NCI-H1930 (cell line): ENCODE measurements around the gene PHYKPL.

Experiments used
- DNase-seq, 2 experiments: peaks; one replicate each; lab custom pipeline; 2025; lab: John Stamatoyannopoulos, UW

PHYKPL gene

DNA sequence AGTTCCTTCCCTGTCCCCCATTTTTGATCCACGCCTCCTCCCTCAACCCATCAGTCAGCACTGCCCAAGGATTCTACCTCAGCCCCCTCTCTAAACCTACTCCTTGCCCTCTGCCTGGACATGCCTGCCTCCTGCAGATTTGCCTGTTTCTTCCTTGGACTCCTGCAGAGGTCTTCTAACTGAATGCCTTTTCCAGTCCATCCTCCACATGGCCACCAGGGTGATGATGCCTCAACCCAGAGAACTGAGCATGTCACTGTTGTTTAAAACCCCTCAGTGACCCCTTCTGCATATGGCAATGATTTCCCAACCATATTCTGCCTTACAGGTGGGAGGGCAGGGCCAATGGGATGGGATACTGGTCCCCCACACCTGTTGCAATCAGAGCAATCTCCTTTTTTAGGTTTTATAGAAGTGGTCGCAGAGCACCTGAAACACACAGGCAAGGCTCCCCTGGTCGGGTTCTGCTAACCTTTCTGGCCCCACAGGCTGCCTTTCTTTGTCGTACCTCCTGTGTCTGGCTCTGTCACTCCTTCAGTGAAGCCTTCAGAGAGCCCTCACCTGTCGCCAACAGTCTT is 9.3 kb downstream of the PHYKPL start:
- DNase-seq, result no peak

DNA sequence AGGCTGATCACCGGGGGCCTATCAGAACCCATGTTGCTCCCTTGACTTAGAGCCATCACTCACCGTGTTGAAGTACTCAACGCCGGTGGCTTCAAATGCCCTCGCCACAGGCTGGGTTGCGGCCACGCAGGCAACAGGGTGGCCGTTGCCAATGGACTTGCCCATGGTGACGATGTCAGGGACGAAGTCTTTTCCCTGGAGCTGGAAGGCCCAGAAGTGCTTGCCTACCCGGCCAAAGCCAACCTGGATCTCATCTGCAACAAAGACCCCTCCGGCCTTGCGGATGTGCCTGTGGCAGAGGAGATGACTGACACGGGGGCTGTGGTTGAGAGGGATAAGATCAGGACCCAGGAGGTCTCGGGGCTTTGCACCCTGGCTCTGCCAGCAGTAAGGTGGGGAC is 10.3 kb downstream of the PHYKPL start:
- no peak for DNase-seq

DNA sequence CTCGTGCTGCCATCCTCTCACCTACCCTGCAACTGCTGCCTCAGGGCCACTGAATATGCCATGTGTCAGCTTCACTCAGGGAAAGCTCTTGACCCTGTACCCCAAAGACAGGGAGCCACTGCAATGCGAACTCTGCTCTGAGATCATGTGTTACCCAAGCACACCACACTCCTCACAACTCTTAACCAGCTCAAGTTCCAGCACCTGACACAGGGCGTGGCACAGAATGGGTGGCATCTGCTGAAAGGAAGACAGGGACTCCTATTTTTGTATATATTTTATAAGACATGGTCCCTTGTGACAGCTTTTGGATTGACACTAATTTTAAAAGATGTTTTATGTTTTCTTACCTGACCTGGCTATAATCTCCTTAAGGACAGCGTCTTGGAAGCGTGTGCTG is 10.7 kb downstream of the PHYKPL start:
- no peak for DNase-seq

DNA sequence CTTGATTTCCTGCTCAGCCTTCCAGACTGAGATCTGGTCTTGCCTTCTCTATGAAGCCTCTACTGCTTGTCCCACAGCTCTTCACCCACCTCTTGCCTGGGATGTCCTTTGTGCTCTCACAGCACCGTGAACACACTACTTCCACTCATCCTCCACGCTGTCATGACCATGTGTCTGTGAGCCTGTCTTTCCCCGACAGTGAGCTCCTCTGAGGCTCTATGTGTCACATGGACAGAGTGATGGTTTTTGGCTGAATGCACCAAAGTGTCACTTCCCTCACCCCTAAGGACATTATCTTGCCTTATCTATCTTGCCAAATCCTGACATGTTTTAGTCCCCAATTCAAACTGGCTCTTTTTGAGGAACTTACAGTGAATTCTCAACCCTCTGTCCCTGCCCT is 11.3 kb downstream of the PHYKPL start:
- no peak for DNase-seq

DNA sequence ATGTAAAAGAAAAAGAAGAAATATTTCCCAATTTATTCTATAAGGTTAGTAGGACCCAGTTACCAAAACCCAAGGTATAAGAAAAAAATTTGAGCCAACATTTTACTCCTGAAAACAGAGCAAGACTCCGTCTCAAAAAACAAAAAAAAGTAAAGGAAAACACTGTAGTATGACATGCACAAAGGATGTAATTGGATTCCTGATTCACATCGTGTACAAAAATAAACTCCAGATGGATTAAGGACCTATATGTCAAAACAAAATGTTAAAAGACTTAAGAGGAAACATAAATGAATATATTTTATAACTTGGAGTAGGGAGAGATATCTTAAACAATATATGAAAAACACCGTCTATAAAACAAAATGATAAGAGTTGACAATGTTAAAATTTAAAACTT is 13.8 kb downstream of the PHYKPL start:
- DNase-seq, result no peak

DNA sequence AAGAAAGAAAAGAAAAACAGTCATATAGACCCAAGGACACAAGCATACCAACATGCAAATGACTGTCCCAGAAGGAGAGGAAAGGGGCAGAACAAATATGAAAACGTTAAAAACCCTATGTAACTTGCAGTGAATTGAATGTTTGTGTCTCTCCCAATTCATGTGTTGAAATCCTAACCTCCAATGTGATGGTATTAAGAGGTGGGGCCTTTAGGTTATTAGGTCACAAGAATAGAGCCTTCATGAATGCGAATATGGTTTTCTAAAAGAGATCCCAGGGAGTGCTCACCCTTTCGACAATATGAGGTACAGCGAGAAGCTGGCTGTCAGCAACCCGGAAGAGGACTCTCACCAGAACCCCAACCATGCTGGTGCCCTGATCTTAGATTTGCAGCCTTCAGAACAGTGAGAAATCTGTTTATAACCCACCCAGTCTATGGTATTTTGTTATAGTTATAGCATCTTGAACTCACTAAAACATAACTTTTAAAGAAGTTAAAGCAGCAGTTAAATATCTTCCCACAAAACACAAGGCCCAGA is 14.3 kb downstream of the PHYKPL start:
- DNase-seq, result no peak

DNA sequence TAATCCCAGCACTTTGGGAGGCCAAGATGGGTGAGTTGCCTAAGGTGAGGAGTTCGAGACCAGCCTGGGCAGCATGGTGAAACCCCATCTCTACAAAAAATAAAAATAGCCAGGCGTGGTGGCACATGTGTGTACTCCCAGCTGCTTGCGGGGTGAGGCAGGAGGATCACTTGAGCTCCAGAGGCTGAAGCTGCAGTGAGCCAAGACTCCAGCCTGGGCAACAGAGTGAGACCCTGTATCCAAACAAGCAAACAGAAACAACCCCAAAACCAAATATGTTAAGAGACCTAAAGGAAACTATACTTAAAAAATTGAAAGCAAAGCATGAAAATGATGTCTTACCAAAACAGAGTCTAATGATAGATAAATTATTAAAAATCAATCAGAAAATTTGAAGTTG is 15.8 kb downstream of the PHYKPL start:
- no peak for DNase-seq

DNA sequence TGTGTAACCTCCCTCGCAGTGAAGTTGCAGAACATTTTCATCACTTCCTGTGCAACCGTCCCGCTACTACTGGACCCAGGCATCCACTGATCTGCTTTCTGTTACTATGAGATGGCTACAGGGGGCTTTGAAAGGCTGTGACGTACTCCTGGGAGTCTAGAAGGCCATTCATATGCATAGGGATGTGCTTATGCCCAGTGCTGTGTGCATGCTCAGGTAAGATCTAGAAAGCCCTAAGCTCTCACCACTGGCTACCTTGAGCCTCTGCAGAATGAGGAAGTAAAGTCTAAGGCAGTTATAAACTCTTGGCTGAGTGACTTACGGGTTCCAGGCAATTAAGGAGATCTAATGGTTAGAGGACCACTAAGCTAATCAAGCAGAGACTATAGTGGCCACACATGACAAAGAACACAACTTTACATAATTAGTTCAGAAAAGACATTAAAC is 16.5 kb downstream of the PHYKPL start:
- no peak for DNase-seq

DNA sequence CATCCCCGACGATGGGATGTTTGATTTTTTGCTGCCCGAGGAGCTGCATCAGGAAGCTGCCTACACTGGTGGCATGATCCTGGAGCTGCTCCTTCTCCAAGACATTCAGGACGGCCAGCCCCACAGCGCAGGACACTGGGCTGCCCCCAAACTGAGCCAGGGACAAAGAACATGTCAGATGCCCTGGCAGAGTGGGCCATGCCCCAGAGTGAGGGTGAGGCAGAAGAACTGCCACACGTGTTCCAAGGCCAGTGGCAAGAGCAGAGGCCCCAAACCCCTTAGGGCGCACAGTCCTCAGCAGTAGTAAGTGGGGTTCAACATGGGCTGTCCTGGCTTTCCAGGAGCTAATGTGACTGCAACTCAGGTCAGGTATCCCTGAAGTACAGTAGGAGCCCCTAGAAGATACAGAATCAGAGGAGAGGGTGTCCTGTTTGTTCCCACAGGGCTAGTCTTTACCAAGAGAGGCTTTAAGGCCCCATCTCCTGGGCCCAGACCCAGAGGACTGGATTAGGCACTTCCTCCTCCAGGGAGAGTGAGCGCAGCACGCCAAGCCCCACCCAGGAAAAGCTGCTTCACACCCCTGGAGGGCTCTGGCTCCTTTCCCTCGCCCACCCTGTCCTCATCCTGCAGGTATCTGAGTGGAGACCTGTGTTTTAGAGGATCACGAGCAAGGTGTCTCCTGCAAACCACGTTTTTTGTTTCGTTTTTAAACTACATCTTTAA is 17.2 kb downstream of the PHYKPL start:
- no peak for DNase-seq

DNA sequence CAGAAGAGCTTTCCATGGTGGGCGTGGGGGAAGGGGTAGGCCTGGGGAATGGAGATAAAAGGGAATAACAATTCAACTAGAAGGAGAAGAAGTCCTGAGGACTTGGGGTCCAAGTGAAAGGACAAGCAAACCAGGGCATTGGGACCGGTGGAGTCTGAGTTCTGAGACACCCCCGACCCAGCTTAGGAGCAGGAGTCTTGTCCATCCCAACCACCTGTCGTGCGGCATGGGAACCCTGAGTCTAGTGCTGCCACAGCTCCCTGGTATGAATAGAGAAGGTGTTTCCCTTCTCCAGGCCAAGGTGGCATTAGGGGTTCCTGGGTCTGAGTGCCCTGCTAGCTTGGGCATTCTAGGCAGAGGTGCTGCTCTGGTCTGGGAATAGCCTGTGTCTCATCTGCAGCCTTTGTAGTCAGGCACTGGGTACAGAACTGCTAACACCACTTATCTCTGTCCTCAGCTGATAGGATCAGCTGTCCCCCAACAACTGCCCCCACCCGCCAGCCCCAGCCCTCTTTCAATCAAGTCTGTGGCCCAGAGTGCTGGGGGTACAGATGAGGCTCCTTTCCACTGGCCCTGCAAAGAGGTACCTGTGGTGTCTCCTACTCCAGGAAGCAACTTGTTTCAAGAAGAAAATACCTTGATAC is 18.3 kb downstream of the PHYKPL start:
- no peak for DNase-seq

DNA sequence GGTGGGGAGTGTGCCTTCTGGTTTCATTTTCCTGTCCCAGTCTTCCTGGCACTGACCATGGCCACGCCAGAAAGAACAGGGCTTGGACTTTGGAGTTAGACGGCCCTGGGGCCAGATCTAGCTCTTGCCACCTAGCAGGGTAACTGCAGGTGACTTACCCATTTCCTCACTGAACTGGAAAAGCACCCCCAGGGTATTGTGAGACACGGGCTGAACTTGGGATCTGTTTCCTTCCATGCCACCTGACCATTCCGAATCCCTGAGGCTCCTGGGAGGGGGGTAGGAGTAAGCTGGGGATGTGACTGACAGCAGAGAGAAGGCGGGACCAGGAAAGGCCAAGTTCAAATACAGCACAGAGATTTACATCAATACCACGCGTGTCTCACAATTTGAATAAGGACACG is 18.9 kb downstream of the PHYKPL start:
- no peak for DNase-seq

DNA sequence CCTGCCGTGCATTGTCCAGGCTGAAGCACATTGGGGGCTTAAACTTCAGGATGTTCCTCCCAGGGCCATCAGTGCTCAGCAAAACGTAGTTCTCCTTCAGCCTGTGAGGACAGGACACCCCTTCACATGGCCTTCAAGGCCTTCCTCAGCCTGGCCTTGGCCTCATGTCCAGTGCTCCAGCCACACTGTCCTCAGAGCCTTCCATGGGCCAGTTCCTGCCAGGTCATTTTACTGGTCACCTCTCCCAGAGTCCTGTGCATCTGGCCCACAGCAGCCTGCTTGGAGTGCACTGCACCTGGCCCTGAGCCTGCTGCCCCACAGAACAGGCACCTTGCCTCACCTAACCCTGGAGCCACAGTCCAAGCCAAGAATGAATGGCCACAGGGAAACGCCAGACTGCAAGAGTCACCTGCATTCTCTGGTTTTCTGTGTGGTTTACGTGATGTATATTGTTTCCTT is 19.6 kb downstream of the PHYKPL start:
- DNase-seq, result no peak

DNA sequence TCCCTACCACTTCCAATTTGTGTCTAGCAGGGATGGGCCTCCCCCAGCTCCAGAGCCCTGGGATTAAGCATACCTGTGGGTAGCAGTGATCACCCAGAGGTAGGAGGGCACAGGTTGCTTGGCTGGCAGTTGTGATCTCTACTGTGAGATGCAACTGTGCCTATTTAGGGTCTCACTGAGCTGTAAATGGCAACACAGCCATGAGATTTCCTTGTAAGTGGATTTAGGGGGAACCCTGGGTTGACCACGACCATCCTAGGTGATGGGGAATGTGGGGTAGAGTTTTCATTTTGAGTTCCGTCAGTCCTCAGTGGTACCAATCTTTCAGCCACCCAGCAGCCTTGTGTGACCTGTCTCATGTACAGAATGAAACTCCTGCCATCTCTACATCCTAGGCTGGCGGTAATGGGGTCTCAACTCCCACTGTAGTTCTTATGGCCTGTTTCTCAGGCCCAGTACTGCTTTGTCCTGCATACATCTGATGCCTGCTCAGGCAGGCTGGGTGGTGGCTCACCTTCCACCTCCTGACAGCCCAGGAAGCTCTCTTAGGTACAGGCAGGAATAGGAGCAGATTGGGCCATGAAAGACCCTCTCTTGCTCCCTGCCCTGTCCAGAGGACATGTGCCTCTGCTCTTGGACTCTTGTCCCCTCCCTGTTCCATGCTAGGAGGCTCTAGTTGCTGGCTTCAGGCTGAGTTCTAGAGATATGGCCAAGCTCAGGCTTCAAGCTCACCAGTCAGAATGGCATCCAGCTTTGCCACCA is 20.2 kb downstream of the PHYKPL start:
- no peak for DNase-seq

DNA sequence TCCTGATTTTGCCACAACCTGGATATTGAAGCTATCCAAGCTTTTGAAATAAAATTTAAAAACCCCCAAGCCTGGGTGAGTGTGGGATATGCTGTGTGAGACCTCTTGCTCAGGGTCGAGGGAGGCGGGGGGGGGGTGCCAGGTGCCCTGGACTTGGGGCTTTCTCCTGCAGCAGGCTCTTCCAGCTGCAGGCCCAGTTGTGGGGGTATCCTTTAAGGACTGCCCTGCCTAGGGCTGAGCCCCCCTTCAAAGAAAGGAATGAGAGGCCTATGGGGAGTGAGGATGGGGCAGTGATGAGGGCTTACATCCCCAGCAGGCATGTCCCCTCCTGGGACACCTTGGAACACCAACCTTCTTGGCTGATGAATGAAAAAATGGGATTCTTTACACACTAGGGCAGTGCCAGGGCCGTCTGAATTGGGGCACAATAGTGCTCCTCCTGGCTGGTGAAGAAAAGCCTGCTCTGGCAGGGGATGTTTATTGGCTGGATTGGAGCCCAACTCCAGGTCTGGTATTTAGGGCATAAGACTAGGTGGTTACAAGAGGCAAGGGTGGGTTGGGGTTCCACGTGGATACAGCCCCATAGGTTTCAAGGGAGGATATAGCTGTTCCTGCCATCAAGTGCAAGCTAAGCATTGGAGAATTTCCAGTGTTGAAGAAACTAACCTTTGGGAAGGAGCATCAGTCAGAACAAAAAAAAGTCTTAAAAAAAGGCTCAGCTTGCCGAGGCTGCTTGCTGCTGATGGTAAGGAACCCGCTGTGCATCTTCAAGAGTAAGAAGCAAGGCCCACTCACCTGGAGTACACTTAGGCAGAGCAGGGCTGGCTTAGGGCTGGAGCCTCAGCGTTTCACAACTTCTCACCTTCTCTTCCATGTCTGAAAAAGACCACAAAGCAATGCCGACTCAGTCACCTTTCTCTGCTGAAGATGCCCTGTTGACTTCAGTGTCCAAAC is 21.2 kb downstream of the PHYKPL start:
- DNase-seq, result no peak

DNA sequence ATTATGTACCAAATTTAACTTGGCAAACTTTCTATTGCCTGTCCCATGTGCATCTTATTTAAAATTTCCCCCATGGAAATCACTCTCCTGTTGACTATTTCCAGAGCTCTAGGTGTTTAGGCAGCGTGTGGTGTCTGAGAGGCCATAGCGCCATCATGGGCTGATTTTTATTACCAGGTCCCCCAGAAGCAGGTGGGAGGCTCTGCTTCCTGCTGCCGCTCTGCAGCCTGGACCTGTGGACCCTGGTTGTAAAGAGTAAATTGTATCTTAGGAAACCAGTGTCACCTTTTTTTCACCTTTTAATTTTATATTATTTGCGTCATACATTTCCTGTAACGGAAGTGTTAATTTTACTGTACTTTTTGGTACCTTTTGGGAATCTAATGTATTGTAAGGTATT is 21.9 kb downstream of the PHYKPL start:
- DNase-seq, result no peak

DNA sequence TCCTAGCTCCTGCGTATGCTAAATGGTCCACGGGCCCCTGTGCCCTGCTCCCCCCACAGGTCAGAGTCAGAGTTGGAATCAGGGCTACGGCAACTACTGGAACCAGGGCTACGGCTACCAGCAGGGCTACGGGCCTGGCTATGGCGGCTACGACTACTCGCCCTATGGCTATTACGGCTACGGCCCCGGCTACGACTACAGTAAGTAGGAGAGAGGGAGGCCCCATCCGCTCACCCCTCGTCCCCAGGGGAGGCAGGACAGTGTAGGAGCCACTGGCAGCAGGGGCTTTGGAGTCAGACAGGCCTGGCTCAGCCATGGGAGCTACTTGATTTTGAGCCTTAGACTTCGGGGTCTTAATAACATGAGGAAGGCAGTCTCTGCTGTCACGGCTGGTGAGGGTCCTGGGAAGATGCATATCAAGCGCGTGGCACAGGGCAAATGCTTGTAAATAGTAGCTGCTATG is 22.5 kb downstream of the PHYKPL start:
- DNase-seq, result no peak

DNA sequence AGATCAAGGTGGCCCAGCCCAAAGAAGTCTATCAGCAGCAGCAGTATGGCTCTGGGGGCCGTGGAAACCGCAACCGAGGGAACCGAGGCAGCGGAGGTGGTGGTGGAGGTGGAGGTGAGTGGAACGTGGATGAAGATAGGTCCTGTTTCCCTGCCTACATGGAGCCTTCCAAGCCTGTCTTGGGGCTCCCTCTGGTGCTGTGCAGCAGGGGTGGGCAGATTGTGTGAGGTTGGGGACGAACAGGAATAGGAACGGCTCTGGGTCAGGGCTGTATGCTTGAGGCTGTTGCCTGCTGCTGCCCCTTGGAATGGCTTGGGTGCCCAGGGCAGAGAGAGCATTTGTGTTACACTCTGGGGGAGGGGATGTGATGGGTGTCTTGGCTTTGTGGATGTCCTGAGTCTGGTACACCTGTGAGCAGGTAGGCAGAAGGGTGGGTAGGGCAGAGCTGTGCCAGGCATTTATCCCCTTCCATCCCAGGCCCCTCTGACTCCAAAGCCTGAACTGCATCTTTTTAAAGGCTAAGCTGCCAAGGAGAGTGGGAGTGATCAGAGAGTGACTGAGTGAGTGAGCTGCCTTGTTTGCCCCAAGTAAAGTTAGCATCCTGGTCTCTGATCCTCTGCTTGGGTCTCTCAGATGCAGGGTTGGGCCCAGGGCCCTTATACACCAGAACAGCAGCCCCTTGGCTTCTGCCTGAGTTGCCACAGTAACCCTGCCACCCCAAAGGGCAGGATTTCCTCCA is 23.1 kb downstream of the PHYKPL start:
- no peak for DNase-seq

DNA sequence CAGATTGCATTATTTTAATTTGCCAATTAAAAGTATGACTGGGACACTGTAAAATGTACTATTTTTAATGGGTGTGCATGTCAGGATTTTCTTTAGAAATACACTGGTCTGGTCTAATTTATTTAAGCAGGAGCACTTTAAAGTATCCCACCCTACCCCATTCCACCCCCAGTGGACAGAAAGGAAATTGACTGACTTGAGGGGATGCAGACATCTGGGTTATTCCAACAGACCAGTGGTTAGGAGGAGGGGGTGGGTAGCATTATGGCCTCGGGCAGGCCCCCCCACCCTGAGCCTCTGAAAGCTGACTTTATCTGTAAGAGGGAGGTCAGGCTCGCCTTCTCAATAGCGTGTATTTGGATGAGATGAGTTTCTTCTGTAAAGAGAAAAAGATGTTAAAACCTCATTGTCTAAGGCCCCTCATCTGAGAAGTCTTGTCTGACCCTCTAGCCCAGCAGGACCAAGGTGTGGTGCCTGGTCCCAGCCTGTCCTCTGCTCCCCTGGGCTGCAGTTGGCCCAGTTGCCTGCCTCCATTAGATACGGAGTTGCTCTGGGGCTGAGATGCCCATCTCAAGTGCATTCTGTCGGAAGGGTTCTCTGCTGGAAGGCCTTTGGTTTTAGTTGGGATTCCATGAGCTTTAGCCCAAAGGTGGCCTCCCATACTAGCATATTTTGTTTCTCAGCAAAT is 23.9 kb downstream of the PHYKPL start:
- DNase-seq, result no peak

DNA sequence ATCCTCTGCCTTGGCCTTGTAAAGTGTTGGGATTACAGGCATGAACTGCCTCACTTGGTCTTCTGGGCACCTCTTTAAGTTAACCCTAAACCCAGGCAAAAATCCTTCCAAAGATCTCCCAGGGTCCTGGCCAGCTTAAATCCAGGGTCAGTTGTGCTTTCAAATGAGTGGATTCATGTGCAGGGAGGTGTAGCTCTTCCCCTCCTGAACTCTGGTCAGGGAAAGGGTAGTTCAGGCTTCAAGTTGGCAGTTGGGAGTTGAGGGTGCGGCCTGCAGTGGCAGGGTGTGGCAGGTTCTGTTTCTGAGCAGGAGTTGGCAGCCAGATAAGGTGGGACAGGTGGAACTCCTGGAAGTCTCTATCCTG is 24.7 kb downstream of the PHYKPL start:
- DNase-seq, result no peak
